NCI-H2081 treated with DMSO at 0.1 percent for 48 hours (cell line): ENCODE measurements around the gene DTL.
"Not testable (repeated sequence)": the region's sequence is repeated elsewhere in the genome, so short reads cannot be mapped to it uniquely, and the experiment has no call there.

Experiments used
- DNase-seq: peaks from one replicate; lab custom pipeline; 2025; lab: John Stamatoyannopoulos, UW

DTL gene, protein sequence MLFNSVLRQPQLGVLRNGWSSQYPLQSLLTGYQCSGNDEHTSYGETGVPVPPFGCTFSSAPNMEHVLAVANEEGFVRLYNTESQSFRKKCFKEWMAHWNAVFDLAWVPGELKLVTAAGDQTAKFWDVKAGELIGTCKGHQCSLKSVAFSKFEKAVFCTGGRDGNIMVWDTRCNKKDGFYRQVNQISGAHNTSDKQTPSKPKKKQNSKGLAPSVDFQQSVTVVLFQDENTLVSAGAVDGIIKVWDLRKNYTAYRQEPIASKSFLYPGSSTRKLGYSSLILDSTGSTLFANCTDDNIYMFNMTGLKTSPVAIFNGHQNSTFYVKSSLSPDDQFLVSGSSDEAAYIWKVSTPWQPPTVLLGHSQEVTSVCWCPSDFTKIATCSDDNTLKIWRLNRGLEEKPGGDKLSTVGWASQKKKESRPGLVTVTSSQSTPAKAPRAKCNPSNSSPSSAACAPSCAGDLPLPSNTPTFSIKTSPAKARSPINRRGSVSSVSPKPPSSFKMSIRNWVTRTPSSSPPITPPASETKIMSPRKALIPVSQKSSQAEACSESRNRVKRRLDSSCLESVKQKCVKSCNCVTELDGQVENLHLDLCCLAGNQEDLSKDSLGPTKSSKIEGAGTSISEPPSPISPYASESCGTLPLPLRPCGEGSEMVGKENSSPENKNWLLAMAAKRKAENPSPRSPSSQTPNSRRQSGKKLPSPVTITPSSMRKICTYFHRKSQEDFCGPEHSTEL

DNA sequence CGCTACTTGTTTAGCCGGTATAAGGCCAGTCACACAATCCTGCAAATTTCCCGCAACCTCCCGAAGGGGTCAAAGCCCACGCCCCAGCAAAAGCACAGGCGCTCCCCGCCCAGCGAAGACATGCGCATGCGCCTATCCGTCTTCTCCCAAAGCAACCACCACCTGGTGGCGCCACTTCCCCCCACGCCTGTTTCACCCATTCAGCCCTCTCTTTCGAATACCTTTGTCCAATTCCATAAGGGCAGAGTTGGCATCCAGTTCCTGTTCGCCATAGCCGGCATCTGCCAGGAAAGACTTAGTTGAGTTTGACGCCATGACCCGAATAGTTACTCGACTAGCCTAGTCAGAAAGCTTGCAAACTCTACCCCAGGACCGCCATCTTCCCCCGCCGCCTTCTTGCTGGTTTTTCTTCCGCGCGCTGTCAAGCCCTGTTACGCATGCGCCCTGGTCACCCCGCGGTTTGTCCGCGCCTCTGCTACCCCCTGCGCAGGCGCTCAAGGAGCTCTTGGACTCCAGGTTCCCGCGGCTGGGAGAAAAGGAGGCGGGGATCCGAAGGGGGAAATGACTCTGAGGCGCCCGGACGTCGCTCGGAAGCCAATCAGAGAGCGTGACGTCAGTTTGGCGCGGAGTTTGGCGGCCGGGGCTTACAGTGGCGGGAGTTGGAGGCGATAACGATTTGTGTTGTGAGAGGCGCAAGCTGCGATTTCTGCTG lies at the start of gene DTL, which contains the start of gene INTS7:
TSS of gene DTL (plus strand) at position 626 of the 712 bp plus-strand sequence. CDS start 143 bp downstream, outside the sequence.
TSS of gene INTS7 (minus strand) at position 435 of the 712 bp plus-strand sequence. CDS start at position 315, 120 bp downstream.
- peak; percentile 98 for DNase-seq

DNA sequence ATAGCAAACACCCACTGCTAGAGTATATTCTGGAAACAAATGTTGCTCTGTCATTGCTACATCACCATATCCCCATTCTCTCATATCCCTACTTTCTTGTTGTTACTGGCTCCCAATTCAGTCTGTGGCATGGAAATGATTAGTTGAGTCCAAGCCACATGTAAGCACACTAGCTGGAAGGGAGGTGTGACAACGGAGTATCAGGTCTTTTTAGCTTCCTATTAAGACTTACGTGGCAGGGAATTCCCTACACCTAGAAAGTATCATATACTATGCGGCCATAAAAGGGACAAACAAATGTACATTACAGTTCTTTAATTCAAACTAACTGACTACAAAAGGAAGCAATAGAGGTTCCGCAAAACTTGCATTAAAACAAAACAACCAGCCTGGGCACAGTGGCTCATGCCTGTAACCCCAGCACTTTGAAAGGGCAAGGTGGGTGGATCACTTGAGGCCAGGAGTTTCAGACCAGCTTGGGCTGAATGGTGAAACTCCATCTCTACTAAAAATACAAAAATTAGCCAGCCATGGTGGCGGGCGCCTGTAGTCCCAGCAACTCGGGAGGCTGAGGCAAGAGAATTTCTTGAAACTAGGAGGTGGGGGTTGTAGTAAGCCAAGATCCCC lies 48.8 kb upstream of the DTL start:
- no peak for DNase-seq

DNA sequence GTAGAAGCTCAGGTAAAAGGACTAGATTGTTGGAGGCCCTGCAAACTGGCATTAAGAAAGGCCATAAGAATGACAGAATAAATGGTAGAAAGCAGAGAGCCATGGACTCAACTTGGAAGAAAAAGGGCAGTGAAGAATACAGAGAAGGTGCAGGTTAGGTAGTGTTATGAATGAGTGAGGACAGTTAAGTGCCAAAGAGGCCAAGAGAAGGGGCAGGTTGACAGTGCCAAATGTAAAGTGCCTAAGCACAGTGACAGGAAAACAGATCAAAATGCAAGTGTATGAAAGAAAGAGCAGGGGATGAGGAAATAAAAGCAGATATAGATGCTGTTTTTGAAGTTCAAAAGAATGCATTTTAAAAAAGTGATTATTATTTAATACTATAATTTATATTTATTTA lies 43.9 kb upstream of the DTL start:
- no peak for DNase-seq

DNA sequence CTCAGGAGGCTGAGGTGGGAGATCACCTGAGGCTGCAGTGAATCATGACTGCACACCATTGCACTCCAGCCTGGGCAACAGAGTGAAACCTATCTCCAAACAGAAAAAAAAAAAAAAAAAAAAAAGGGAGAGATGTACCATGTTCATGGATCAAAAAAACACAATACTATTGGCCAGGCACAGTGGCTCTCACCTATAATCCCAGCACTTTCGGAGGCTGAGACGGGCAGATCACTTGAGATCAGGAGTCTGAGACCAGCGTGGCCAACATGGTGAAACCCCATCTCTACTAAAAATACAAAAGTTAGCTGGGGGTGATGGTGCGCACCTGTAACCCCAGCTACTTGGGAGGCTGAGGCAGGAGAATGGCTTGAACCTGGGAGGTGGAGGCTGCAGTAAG lies 38.1 kb upstream of the DTL start:
- not testable (repeated sequence) for DNase-seq

DNA sequence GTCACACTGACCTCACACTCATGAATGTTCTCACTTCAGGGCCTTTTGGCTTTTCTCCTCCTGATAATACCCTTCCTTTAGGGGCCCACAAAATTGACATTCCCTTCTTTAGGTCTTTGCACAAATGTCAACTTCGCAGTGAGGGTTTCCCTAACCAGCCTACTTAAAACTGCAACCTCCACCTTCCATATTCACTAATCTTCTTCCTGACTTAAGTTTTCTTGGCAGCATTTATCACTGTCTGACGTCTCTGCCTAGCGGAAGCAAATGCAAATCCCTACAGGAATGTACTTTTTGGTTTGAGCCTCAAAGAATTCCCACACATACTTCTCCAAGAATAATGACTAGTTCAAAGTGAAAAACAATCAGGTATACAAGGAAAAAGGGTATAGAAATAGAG lies 33.0 kb upstream of the DTL start:
- no peak for DNase-seq

DNA sequence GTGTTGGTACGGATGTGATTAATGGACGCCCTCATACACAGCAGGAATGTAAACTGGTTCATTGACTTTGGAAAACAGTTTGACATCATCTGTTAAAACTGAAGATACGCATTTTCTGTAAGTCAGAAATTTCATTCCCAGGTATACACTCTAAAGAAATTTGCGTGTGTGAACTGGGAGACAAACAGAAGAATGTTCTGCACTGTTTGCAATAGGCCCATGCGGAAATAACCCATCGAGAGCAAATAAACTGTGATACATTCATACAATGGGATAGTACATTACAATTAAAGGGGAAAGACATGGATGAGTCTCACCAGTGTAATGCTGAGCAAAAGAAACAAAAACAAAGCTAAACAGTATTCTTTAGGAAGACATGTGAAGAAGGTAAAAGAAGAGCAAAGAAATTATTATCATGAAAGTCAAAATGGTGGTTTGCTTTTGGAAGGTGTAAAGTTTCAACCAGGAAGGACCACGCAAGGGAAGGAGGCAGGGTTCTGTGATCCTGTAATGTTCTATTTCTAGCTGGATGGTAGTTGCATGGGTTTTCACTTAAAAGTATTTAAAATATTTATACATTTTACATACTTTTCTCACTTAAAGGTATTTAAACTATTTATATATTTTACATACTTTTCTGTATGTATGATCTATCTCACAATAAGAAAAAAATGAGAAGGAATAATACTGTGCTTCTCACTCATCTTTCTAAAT lies 30.5 kb upstream of the DTL start:
- no peak for DNase-seq

DNA sequence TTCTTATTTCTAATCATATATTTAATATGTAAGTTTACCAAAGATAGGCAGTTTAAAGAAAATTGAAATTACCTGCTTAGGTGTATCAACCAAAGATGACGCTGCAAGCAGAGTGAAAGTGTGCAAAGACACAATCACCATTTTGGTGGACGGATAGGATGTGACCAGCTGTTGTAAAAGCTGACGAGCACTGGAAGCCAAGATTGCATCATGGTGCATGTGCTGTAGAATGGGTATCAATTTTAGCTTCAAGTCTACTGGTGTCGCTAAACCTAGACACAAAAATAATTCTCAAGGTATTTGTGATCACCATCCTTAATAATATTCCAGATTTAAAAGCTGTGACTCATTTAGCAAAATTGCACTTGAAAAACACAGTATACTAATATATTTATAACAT lies 28.4 kb upstream of the DTL start:
- no peak for DNase-seq

DNA sequence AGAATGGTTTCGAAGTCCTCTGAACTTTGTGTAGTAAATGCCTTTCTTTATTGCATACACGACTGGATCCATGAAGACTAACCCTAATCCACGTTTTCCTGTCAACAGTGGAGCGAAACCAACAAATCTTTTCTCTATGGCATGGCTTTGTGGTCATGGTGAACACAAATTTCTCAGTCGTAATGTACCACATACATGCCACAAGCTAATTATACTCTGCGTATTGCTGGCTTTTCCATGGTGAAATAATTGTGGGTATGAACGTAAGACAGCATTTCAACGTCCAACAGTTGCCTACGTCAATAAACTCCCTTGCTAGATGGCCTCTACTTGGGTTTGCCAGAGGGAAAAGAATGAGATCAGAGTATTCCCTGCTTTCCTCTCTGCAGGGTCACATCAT lies 27.7 kb upstream of the DTL start:
- DNase-seq, result no peak

DNA sequence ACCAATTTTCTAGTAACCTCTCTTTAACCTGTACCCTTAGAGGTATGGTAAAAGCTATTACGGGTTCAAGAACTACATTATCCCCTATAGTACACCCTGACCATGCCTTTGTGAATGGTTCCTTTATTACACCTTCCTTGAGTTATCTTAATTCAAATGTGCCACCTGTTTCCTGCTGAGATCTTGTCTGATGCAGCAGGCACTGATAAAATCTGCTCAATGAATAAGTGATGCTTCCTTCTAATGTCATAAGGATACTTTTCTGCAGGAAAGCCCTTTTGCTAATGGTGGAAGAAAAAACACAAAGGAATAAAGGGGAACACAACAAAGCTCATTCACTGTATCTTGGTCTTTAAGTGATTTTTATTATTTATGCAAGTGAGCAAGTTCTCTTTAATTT lies 26.0 kb upstream of the DTL start:
- no peak for DNase-seq

DNA sequence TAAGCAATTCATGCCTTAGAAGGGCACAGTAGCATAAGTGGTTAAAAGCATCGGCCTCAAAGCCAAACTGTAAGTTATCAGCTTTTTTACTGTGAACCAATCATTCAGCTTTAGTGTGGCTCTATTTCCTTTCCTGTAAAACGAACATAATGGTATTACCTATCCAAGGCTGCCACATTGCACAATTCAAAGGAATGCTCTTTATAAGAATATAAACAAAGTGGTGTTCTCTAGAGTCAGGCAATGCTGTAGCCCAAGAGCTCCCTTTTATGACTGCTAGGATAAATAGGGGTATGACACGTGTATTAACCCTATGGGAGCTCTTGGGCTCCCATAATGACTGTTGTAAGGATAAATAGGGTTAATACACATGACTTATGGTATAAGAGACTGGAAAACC lies 25.5 kb upstream of the DTL start:
- no peak for DNase-seq

DNA sequence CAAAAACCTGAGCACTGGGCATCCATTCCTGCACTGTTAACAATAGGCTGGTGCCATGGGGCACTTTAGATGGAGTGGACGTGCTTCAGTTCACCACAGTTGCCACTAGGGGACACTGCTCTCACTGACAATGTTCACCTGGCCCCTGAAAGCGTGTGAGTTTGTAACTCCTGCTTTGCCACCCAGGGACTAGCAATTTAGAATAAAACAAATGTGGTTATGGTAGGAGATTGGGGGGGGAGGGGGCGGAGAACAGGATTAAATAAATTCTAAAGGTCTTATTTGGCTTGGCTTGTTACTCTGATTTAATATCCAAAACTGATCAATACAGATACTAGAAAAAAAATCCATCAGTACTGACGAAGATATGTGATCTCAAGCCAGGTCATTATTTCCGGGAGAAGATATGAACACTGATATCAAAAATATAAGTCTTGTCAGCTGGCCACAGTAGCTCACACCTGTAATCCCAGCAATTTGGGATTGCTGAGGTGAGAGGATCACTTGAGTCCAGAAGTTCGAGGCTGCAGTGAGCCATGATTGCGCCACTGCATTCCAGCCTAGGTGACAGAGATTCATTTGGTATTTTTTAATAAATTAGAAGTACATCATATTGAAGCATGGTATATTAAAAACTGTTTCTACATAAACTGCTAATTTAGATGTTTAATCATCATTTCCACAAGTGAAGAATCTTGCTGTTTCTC lies 23.4 kb upstream of the DTL start:
- DNase-seq, result peak; percentile 38

DNA sequence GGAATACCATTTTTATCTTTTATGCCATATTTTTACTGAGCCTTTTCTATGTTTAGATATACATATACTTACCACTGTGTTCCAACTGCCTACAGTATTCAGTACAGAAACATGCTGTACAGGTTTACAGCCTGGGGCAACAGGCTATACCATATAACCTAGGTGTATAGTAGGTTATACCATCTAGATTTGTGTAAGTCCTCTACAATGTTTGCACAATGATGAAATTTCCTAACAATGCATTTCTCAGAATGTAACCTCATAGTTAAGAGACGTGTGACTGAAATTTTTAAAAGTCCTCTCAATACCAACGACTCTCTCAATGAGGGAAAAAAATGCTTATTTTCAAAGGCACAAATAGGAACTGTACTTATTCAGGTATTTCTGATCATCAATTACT lies 21.9 kb upstream of the DTL start:
- no peak for DNase-seq

DNA sequence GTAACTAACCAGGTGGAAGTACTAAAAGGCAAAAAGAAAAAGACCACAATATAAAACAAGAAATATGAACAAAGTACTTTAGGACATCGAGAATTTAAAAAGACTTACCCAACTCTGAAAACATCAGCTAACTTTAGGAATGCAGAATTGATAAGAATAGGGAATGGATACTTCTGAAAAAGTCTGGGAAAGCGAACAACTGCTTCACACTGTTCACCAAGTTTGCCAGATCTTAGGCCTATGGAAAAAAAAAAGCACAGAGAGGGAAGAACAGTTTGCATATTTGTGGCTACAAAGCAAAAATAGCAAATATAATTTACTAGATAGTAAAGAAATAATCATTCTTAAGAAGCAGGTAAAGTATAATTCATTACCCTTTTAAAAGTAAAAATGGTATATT lies 14.6 kb upstream of the DTL start:
- no peak for DNase-seq

DNA sequence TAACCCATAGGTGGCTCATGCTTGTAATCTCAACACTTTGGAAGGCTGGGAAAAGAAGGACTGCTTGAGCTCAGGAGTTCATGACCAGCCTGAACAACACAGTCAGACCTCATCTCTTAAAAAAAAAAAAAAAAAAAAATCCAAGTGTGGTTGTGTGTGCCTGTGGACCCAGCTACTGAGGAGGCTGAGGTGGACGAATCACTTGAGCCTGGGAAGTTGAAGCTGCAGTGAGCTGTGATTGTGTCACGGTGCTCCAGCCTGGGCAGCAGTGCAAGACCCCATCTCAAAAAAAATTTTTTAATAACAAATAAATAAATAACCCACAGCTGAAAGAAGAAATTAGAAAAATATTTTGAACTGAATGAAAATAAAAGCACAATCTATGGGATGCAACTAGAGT lies 14.0 kb upstream of the DTL start:
- no peak for DNase-seq

DNA sequence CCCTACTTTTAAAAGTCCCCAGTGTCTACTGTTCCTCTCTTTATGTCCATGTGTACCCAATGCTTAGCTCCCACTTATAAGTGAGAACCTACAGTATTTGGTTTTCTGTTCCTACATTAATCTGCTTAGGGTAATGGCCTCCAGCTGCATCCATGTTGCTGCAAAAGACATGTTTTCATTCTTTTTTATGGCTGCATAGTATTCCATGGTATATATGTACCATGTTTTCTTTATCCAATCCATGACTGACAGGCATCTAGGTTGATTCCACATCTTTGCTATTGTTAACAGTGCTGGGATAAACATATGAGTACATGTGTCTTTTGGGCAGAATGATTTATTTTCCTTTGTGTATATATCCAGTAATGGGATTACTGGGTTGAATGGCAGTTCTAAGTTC lies 12.6 kb upstream of the DTL start:
- DNase-seq, result not testable (repeated sequence)

DNA sequence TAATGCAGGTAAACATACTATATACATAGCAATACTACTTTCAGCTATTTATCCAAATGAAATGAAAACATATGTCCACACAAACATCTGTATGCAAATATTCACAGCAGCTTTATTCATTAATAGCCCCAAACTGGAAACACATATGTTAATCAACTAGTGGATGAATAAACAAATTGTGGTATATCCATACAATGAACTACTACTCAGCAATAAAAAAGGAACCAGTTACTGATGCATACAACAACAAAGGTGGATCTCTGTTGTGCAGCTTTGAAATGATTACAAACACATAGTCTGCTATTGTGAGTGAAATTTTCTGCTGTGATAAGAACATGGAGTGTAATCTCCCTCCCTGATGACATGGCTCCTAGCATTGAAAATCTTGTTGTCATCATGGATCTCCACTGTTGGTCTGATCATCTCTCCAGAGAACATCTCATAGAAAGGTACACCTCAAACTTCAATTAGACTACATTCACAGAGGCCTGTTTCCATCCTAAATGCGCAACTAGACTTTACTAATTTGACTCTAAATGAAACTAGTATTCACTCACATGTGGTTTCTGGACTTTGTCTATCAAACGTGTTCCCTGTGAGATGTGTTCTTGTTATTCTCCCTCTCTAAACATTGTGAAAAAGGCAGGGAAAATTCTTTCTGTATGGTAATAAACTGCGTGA lies 10.9 kb upstream of the DTL start:
- no peak for DNase-seq

DNA sequence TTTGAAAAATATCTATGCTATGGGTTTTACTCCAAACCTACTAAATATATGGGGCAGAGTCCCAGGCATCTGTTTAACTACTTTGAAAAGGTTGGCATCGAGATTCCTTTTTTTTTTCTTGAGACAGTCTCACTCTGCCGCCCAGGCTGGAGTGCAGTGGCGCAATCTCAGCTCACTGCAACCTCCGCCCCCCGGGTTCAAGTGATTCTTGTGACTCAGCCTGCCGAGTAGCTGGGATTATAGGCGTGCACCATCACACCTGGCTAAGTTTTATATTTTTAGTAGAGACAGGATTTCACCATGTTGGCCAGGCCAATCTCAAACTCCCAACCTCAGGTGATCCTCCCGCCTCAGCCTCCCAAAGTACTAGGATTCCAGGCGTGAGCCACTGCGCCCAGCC lies 7.8 kb upstream of the DTL start:
- not testable (repeated sequence) for DNase-seq

DNA sequence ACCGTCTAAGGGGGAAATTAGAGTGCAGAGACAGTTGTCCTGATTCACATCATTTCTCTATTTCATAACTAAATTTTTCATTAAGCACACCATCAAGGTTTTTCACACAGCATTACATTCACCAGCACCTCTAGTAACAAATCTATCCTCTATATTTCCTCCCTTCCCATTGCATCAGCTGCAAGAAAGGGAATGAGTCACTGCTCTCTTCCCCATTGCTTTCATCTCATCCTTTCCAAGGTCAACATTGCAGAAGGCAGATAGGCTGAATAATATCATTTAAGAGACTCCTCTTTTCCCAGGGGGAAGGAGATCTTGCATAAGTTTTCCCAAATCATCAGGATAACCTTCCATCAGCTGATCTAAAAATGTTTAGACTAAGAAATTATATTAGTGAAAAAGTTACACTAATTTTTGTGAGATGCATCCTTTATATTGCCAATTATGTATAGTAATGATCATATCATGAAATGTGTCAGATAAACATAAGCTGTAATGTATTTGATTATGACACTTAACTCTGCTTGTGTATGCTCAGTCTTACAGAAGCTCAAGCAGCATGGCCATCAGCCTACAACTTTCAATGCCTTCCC lies 4.5 kb upstream of the DTL start:
- no peak for DNase-seq

DNA sequence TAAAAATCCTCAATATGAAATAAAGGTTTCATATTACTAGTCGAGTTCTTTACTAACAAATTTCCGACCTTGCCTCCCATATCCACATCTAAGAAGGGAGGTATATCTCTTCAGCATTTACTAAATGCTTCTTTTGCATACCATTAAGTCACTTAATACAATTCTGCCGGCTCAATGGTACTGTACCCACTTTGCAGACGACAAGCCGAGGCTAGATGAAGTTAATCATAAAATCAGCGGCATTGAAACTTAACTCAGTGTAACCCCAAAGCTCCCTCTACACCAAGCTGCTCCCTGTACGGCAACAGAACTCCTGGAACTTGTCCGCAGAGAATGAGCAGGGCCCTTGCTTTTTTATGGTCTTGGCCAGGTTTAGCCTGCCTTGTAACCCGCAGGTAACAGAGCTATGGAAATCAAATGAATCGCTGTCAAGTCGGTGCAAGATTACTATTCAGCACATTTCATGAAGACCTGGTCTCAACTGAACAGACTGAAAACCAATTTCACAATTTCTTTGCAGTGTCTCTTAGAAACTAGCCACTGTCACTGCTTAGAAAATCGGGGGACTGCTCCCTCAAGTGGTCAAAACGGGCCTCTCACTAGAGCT lies 929 bp upstream of the DTL start:
- no peak for DNase-seq
